ENCODE data around the gene CAMTA1. TPM values are rescaled to one million over a fixed set of nuclear protein-coding genes. Genes with fewer than 3 reads are reported as not detected.

The CAMTA1 gene
- total RNA-seq, 1 experiment from 2014 or later, result 69.5 TPM

GRCh38 chr1:7261490-7261889 is 476.2 kb downstream of the CAMTA1 start:
- Histone ChIP-seq H3K27me3 (ENCODE audit: insufficient read depth, low read length) (no peaks in the 10 kb centered on the region), H3K27ac (ENCODE audit: low read depth, low read length) (no peak overlapping the region)

More at GRCh38 chr1:7261490-7261889, 476.2 kb downstream of the CAMTA1 start:
- H3K4me2 ChIP-seq (ENCODE audit: low read length), result no peak overlapping the region
- no peak overlapping the region for H3K4me3 ChIP-seq (replicated peaks in 1 of 2; ENCODE audit: low read depth in 1 of 2, low read length in 2 of 2)
- no TSS peak for BruUV-seq (replicated peaks)
- no peaks in the 10 kb centered on the region for H3K36me3 ChIP-seq (ENCODE audit: control insufficient read depth in 1 of 2, insufficient read depth in 2 of 2, low read length in 2 of 2)
- TF ChIP-seq EGR1 (IDR thresholded peaks at IDR 0.05; ENCODE audit: low read depth) (no peak), SP1 (IDR thresholded peaks at IDR 0.05; ENCODE audit: low read depth) (no peak), JUND (IDR thresholded peaks at IDR 0.05) (no peak), SIN3A (IDR thresholded peaks at IDR 0.05; ENCODE audit: low read depth) (no peak), EZH2phosphoT487 (IDR thresholded peaks at IDR 0.05; ENCODE audit: borderline replicate concordance) (no peak), POLR2A (IDR thresholded peaks at IDR 0.05; ENCODE audit: borderline replicate concordance, extremely low read depth, insufficient read depth, insufficient read length) (no peak), RAD21 (IDR thresholded peaks at IDR 0.05; ENCODE audit: low read depth) (no peak), FOSL1 (IDR thresholded peaks at IDR 0.05; ENCODE audit: low read depth) (no peak), CTCF (IDR thresholded peaks at IDR 0.05 in 2 of 3, conservative IDR thresholded peaks at IDR 0.05 in 1 of 3; ENCODE audit: borderline replicate concordance in 1 of 3, insufficient read depth in 1 of 3, low read depth in 2 of 3, low read length in 2 of 3) (no peak), POLR2AphosphoS5 (IDR thresholded peaks at IDR 0.05; ENCODE audit: low read depth, low read length) (no peak), ATF3 (IDR thresholded peaks at IDR 0.05) (no peak), SRF (IDR thresholded peaks at IDR 0.05; ENCODE audit: low read depth) (no peak), ZNF274 (IDR thresholded peaks at IDR 0.05; ENCODE audit: low read depth, low read length) (no peak), CBX3 (IDR thresholded peaks at IDR 0.05; ENCODE audit: low read depth) (no peak), YY1 (IDR thresholded peaks at IDR 0.05; ENCODE audit: extremely low read depth, insufficient replicate concordance, low read depth, low read length) (no peak), CEBPB (IDR thresholded peaks at IDR 0.05; ENCODE audit: low read depth) (no peak), TCF7L2 (IDR thresholded peaks at IDR 0.05; ENCODE audit: borderline replicate concordance, extremely low read depth, insufficient read depth, insufficient read length) (no peak)
- TF ChIP-seq, protein P1, sequence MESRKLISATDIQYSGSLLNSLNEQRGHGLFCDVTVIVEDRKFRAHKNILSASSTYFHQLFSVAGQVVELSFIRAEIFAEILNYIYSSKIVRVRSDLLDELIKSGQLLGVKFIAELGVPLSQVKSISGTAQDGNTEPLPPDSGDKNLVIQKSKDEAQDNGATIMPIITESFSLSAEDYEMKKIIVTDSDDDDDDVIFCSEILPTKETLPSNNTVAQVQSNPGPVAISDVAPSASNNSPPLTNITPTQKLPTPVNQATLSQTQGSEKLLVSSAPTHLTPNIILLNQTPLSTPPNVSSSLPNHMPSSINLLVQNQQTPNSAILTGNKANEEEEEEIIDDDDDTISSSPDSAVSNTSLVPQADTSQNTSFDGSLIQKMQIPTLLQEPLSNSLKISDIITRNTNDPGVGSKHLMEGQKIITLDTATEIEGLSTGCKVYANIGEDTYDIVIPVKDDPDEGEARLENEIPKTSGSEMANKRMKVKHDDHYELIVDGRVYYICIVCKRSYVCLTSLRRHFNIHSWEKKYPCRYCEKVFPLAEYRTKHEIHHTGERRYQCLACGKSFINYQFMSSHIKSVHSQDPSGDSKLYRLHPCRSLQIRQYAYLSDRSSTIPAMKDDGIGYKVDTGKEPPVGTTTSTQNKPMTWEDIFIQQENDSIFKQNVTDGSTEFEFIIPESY (IDR thresholded peaks at IDR 0.05; ENCODE audit: extremely low read depth, insufficient replicate concordance, low read length), result no peak
- TF ChIP-seq, protein P2, sequence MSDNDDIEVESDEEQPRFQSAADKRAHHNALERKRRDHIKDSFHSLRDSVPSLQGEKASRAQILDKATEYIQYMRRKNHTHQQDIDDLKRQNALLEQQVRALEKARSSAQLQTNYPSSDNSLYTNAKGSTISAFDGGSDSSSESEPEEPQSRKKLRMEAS (IDR thresholded peaks at IDR 0.05), result no peak
- RAD21 ChIA-PET (ENCODE audit: low non-redundant PET in 1 of 2, low total read pairs in 2 of 2, uncharacterized antibody in 2 of 2, unreplicated experiment in 2 of 2), result no interaction called here
- no peaks in the 10 kb centered on the region for H3K9me3 ChIP-seq (ENCODE audit: control insufficient read depth in 1 of 2, insufficient read depth in 1 of 2, low read depth in 1 of 2, low read length in 2 of 2)
- H3K79me2 ChIP-seq (ENCODE audit: insufficient read depth, low read length), result no peaks in the 10 kb centered on the region
- H3K4me1 ChIP-seq (ENCODE audit: control insufficient read depth in 1 of 2, insufficient read depth in 2 of 2, low read length in 2 of 2), result peaks cover 30 to 42% of the 10 kb centered on the region in 2 experiments
- intact Hi-C loops (cut with micrococcal nuclease), result no loop called here
- CTCF ChIA-PET, result no interaction called here
- H2AFZ ChIP-seq (ENCODE audit: low read depth, low read length, poor library complexity, severe bottlenecking), result no peak overlapping the region
- DNase-seq (ENCODE audit: low read depth, low spot score) (no peak), ATAC-seq (no peak)
- POLR2A ChIA-PET, result no interaction called here
- H3K9me2 ChIP-seq (ENCODE audit: insufficient read depth), result no peaks in the 10 kb centered on the region
- H4K20me1 ChIP-seq (ENCODE audit: insufficient read depth), result no peaks in the 10 kb centered on the region
- no peak overlapping the region for H3K9ac ChIP-seq (ENCODE audit: low read length)

Measured in HCT116 (cell line).